Cardiac septum (tissue), 1 donor: ENCODE results near the gene SLF2. TPM values are rescaled to one million over a fixed set of nuclear protein-coding genes. Genes with fewer than 3 reads are reported as not detected.

Experiments used
- DNase-seq: peaks from one replicate; pipeline ENCODE4 v3.0.0-alpha.2; 2020; ENCODE audit warnings: low spot score
- intact Hi-C: fragments of 100-400 bp; cut with DNase I; formaldehyde crosslinking; loops from one replicate; pipeline ENCODE4 v1.14.0; 2022
- total RNA-seq: library from RNA; stranded (reverse); fragmentation: NEBNext Ultra II Directional; extraction: Animal tissue kit (Norgen Biotek cat#: 25700); gene quantifications from one replicate; pipeline ENCODE4 v1.2.1, GENCODE V29; 2021
- donor health status: DM: no; HTN: no; CAD: no.

Gene SLF2
- total RNA-seq, 1 donor from 2014 or later: 22.8 TPM

- DNase-seq: no peak
Measured at GRCh38 chr10:100930368-100930767, 17.6 kb downstream of the SLF2 start.

GRCh38 chr10:100934084-100934659 is 21.4 kb downstream of the SLF2 start:
- no peak for DNase-seq
- intact Hi-C loops: no loop called here

More at GRCh38 chr10:100930368-100930767, 17.6 kb downstream of the SLF2 start:
- intact Hi-C loops: no loop called here

GRCh38 chr10:100939763-100940344 is 27.1 kb downstream of the SLF2 start:
- no peak for DNase-seq
- intact Hi-C loops: no loop called here

GRCh38 chr10:100942229-100942628 is 29.5 kb downstream of the SLF2 start:
- intact Hi-C loops: no loop called here
- DNase-seq: no peak

GRCh38 chr10:100943508-100943907 is 30.7 kb downstream of the SLF2 start:
- no peak for DNase-seq
- intact Hi-C loops: no loop called here

- DNase-seq: no peak
- intact Hi-C loops: no loop called here
Measured at GRCh38 chr10:100945754-100946153, 33.0 kb downstream of the SLF2 start.

- intact Hi-C loops: no loop called here
- DNase-seq: no peak
Measured at GRCh38 chr10:100948916-100949315, 36.2 kb downstream of the SLF2 start.

GRCh38 chr10:100960251-100960650 is 47.5 kb downstream of the SLF2 start:
- intact Hi-C loops: no loop called here
- DNase-seq: no peak

- intact Hi-C loops: no loop called here
- no peak for DNase-seq
Measured at GRCh38 chr10:100962351-100963080, 49.8 kb downstream of the SLF2 start.

- intact Hi-C loops: no loop called here
- DNase-seq: no peak
Measured at GRCh38 chr10:100963826-100964225, 51.1 kb downstream of the SLF2 start.

- no peak for DNase-seq
- intact Hi-C loops: no loop called here
Measured at GRCh38 chr10:100965820-100966219, 53.1 kb downstream of the SLF2 start.

GRCh38 chr10:100966887-100967286 is 54.1 kb downstream of the SLF2 start:
- intact Hi-C loops: no loop called here

GRCh38 chr10:100967332-100967731 is 54.6 kb downstream of the SLF2 start:
- no peak for DNase-seq
- intact Hi-C loops: no loop called here

More at GRCh38 chr10:100966887-100967286, 54.1 kb downstream of the SLF2 start:
- no peak for DNase-seq

GRCh38 chr10:100968062-100968736 is 55.4 kb downstream of the SLF2 start:
- DNase-seq: no peak
- intact Hi-C loops: loop anchor here (2.0 kb wide), 1 partner anchor 47 kb away; no protein-coding TSS in a partner anchor

- intact Hi-C loops: loop anchor here (2.0 kb wide), 1 partner anchor 46 kb away; no protein-coding TSS in a partner anchor
- DNase-seq: no peak
Measured at GRCh38 chr10:100968863-100969186, 56.1 kb downstream of the SLF2 start.

- DNase-seq: no peak
- intact Hi-C loops: loop anchor here (2.0 kb wide), 1 partner anchor 45 kb away; no protein-coding TSS in a partner anchor
Measured at GRCh38 chr10:100969187-100970075, 56.7 kb downstream of the SLF2 start, which contains the start of gene SEMA4G. TSS of gene SEMA4G (plus strand) at chr10:100969504. CDS start at chr10:100972913, 3,409 bp downstream.

GRCh38 chr10:100970076-100970913 is 57.5 kb downstream of the SLF2 start:
- intact Hi-C loops: no loop called here
- DNase-seq: no peak
